Sigmoid colon (tissue), 7 donors: ENCODE data around the gene ACTR10. TPM values are rescaled to one million over a fixed set of nuclear protein-coding genes. Genes with fewer than 3 reads are reported as not detected.

Experiments
- DNase-seq: peaks from one replicate; pipeline ENCODE4 v3.0.0-alpha.2; 2019
- H3K27ac ChIP-seq, 4 donors: fragments of 200-600 bp; sonication (generic); one replicate each; pipeline ENCODE4 v1.5.1; 2016 to 2019; ENCODE audit warnings: mild to moderate bottlenecking in 1 of 4
- H3K27me3 ChIP-seq, 3 donors: fragments of 200-600 bp; sonication (generic); one replicate each; pipeline ENCODE4 v1.5.1; 2019; ENCODE audit warnings: mild to moderate bottlenecking in 1 of 3
- H3K36me3 ChIP-seq, 4 donors: fragments of 200-600 bp; sonication (generic); one replicate each; pipeline ENCODE4 v1.5.1; 2016 to 2019
- H3K4me1 ChIP-seq, 4 donors: fragments of 200-600 bp; sonication (generic); one replicate each; pipeline ENCODE4 v1.5.1; 2017 to 2019
- H3K4me3 ChIP-seq, 4 donors: fragments of 200-600 bp; sonication (generic); one replicate each; pipeline ENCODE4 v1.5.1; 2017 to 2019; ENCODE audit warnings: mild to moderate bottlenecking in 2 of 4, moderate library complexity in 1 of 4
- H3K9me3 ChIP-seq, 4 donors: fragments of 200-600 bp in 3 of 4; sonication (generic) in 3 of 4; one replicate each; pipeline versions ENCODE4 v1.5.1 to v1.6.1; 2013 to 2019
- EP300 ChIP-seq, 4 donors: sonication (generic); formaldehyde crosslinking; IDR thresholded peaks; one replicate each; pipeline ENCODE4 v1.6.1; 2017; ENCODE audit warnings: antibody characterized with exemption in 4 of 4
- POLR2A ChIP-seq, 2 donors: fragments of 450-650 bp; IDR thresholded peaks; one replicate each; pipeline ENCODE4 v1.6.1; 2016; ENCODE audit warnings: antibody characterized with exemption in 2 of 2, mild to moderate bottlenecking in 2 of 2, moderate library complexity in 2 of 2
- POLR2AphosphoS5 ChIP-seq, 4 donors: sonication (generic); formaldehyde crosslinking; IDR thresholded peaks; one replicate each; pipeline ENCODE4 v1.6.1; 2017; ENCODE audit warnings: antibody characterized with exemption in 4 of 4
- WGBS, 2 donors: extraction: QIAGEN DNeasy Blood & Tissue Kit; methylation state at CpG; one replicate each; pipeline ENCODE4 v1.1.7; 2013; 5-methylcytosine and 5-hydroxymethylcytosine counted together
- intact Hi-C: fragments of 100-400 bp; cut with DNase I; formaldehyde crosslinking; loops from one replicate; pipeline ENCODE4 v1.15.1; 2023
- polyA plus RNA-seq, 3 donors: library from polyadenylated mRNA; stranded (reverse); fragments of 200-250 nt; gene quantifications; one replicate each; pipeline ENCODE4 v1.2.3, GENCODE V29; 2013
- total RNA-seq, 4 donors: library from RNA; depleted of rRNA; stranded (reverse); fragments of >200 nt; gene quantifications; one replicate each; pipeline ENCODE4 v1.1.0, GENCODE V29; 2016
- TF ChIP-seq, protein P1 (sequence below), 4 experiments: fragments of 450-650 bp in 3 of 4; fragments of 200-600 bp in 1 of 4; IDR thresholded peaks; one replicate each; pipeline ENCODE4 v1.5.1; 2016 to 2019; ENCODE audit warnings: antibody characterized with exemption in 4 of 4, mild to moderate bottlenecking in 3 of 4, moderate library complexity in 2 of 4
- donor health status: healthy with polysubstance abuse.
- donor health status: Bipolar disorder and iron deficiency.
- donor health status: healthy.

Gene ACTR10
- total and polyA plus RNA-seq, 7 donors = 56.4 to 78.1 (median 68.4) TPM

DNA sequence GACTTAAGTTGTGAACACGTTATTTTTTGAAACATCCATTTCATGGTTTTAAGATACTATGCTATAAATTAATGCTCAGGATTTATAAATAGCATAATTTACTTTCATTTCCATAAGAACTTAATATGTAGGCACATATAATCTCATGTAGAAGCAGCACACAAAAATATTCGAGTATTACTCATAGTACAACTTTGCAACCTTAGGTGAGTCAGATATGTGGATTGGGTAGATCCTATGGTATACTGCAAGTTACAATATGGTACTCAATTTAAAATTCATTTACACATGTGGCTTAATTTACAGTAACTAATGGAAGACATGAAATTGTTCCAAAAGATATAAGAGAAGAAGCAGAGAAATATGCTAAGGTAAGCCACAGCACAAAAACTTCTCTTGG is 70.7 kb downstream of the ACTR10 start:
- H3K4me1 ChIP-seq = peaks cover 0 to 34% (median 19%) of the 10 kb centered on the region in 4 donors
- H3K4me3 ChIP-seq = no peak overlapping the region
- no peak for TF ChIP-seq EP300 (IDR thresholded peaks at IDR 0.05)
- TF ChIP-seq POLR2A (IDR thresholded peaks at IDR 0.05) = no peak
- TF ChIP-seq POLR2AphosphoS5 (IDR thresholded peaks at IDR 0.05) = no peak
- TF ChIP-seq, protein P1, sequence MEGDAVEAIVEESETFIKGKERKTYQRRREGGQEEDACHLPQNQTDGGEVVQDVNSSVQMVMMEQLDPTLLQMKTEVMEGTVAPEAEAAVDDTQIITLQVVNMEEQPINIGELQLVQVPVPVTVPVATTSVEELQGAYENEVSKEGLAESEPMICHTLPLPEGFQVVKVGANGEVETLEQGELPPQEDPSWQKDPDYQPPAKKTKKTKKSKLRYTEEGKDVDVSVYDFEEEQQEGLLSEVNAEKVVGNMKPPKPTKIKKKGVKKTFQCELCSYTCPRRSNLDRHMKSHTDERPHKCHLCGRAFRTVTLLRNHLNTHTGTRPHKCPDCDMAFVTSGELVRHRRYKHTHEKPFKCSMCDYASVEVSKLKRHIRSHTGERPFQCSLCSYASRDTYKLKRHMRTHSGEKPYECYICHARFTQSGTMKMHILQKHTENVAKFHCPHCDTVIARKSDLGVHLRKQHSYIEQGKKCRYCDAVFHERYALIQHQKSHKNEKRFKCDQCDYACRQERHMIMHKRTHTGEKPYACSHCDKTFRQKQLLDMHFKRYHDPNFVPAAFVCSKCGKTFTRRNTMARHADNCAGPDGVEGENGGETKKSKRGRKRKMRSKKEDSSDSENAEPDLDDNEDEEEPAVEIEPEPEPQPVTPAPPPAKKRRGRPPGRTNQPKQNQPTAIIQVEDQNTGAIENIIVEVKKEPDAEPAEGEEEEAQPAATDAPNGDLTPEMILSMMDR (IDR thresholded peaks at IDR 0.05) = no peak
- 60 to 85% methylated on average over 2 of the region's 2 CpGs for WGBS, 2 donors
- H3K36me3 ChIP-seq = peaks cover 9 to 88% (median 23%) of the 10 kb centered on the region in 4 donors
- no peak overlapping the region for H3K27ac ChIP-seq
- H3K27me3 ChIP-seq = no peaks in the 10 kb centered on the region
- intact Hi-C loops = no loop called here
- H3K9me3 ChIP-seq = no peaks in the 10 kb centered on the region
- no peak for DNase-seq

DNA sequence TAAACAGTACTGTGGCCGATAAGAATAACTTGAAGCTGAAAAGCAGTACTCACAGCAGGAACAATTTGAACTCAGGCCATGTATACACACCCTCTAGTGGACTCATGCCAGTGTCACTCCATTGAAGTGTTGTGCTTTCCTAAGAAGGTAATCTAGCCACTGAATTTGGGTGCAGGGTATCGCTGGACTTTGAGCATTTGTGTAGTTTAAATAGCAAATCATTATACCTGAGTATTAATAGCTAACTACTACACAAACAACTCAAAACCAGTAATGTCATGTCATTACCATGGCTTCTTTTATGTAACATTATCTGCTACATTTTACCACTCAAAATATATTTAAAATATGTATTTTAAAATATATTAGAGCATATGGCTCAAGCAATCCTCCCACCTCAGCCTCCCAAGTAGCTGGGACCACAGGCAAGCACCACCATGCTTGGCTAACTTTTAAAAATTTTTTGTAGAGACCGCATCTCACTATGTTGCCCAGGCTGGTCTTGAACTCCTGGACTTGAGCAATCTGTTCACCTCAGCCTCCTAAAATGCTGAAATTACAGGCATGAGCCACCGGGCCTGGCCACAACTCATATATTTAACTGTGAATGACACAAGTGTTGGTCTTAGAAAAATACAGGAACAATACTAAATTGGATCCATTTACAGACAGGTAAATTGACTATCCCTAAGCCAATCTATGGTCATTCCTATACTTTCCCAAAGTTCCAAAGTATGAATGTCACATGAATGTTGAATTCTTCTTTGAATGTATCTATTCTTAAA is 72.8 kb downstream of the ACTR10 start:
- WGBS, 2 donors = 43 to 71% methylated on average over 4 of the region's 4 CpGs
- no peak for DNase-seq
- Histone ChIP-seq H3K27me3 (no peaks in the 10 kb centered on the region), H3K4me1 (peaks cover 0 to 39% (median 27%) of the 10 kb centered on the region in 4 donors), H3K27ac (peak overlapping the region; percentile 45 to 67 (median 54)), H3K4me3 (no peak overlapping the region), H3K9me3 (no peaks in the 10 kb centered on the region), H3K36me3 (peaks cover 9 to 73% (median 20%) of the 10 kb centered on the region in 4 donors)
- TF ChIP-seq EP300 (IDR thresholded peaks at IDR 0.05) (no peak), POLR2AphosphoS5 (IDR thresholded peaks at IDR 0.05) (peak in 1 of 4 donors; percentile 23)
- intact Hi-C loops = no loop called here

DNA sequence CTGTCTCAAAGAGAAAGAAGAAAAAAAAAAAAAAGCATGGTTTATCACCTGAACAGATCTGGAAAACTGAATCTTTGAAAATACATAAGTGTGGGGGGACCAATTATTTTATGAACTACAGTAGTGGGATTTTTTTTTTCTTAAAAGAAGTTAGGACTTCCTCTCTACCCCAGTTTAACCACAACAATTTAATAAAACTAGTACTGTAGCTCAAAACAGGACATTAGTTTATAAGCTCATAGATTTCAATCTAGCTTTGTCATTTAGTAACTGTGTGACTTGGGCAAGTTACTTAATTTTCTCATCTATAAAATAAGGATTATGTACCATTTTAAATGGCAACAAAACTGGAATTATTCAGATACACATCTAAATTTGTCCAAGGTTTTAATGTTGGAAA is 74.9 kb downstream of the ACTR10 start:
- peak overlapping the region in 1 of 4 donors; percentile 2 for H3K27ac ChIP-seq

DNA sequence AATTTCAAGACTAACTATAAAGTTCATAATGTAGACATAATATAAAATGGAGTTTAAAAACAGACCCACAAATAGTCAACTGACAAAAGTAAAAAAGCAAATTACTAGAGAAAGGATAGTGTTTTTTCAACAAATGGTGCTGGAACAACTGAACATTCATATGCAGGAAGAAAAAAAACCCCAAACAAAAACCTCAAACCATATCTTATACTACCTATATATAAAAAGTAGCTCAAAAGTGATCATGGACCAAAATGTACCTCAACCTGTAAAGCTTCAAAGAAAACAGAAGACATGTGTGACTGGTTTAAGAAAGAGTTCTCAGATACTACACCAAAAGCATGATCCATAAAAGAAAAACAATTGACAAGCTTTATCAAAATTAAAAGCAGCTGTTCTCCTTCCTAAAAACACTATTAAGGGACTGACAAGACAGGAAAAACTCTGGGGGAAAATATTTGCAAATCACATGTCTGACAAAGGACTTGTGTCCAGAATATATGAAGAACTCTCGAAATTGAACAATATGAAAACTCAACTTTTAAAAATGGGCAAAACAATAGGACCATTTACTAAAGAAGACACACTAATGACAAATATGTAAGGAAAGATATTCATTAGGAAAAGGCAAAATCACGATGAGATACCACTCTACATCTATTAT is 75.7 kb downstream of the ACTR10 start:
- Histone ChIP-seq H3K4me1 (peaks cover 0 to 54% (median 34%) of the 10 kb centered on the region in 4 donors), H3K9me3 (no peaks in the 10 kb centered on the region), H3K27ac (peak overlapping the region in 1 of 4 donors; percentile 25), H3K4me3 (no peak overlapping the region), H3K27me3 (no peaks in the 10 kb centered on the region), H3K36me3 (peaks cover 0 to 63% (median 11%) of the 10 kb centered on the region in 4 donors)
- no peak for DNase-seq
- intact Hi-C loops = no loop called here
- whole genome bisulfite sequencing, 2 donors = 81 to 85% methylated on average over 2 of the region's 2 CpGs
- TF ChIP-seq POLR2AphosphoS5 (IDR thresholded peaks at IDR 0.05) = no peak
- no peak for TF ChIP-seq EP300 (IDR thresholded peaks at IDR 0.05)
- TF ChIP-seq POLR2A (IDR thresholded peaks at IDR 0.05) = no peak
- TF ChIP-seq, protein P1 (IDR thresholded peaks at IDR 0.05) = no peak

More for the DNA sequence above, 74.9 kb downstream of the ACTR10 start:
- intact Hi-C loops = no loop called here
- H3K9me3 ChIP-seq = no peaks in the 10 kb centered on the region
- no peak for DNase-seq
- peaks cover 0 to 70% (median 11%) of the 10 kb centered on the region in 4 donors for H3K36me3 ChIP-seq
- H3K4me3 ChIP-seq = no peak overlapping the region
- H3K27me3 ChIP-seq = no peaks in the 10 kb centered on the region
- TF ChIP-seq POLR2AphosphoS5 (IDR thresholded peaks at IDR 0.05) = no peak
- TF ChIP-seq, protein P1 (IDR thresholded peaks at IDR 0.05) = no peak
- TF ChIP-seq EP300 (IDR thresholded peaks at IDR 0.05) = no peak
- no peak for TF ChIP-seq POLR2A (IDR thresholded peaks at IDR 0.05)
- H3K4me1 ChIP-seq = peaks cover 0 to 46% (median 27%) of the 10 kb centered on the region in 4 donors

DNA sequence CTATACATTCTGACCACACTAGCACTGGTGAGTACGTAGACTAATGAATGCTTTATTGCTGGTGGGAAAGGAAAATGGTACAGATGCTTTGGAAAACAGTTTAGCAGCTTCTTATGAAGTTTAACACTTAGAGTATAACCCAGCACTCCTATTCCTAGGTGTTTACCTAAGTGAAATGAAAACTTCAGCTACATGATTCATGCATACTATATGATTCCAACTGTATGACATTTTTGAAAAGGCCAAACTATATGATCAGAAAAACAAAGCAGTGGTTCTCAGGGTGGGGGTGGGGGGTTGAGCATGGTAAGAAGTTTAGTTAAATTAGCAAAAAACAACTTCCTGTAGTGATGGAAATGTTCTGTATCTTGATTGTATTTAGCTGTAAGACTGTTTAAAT is 76.3 kb downstream of the ACTR10 start:
- no peak for DNase-seq
- H3K36me3 ChIP-seq = peaks cover 0 to 57% (median 11%) of the 10 kb centered on the region in 4 donors
- H3K9me3 ChIP-seq = no peaks in the 10 kb centered on the region
- no peak overlapping the region for H3K4me3 ChIP-seq
- WGBS, 2 donors = 82 to 92% methylated on average over 1 of the region's 1 CpG
- no peak overlapping the region for H3K27ac ChIP-seq
- H3K27me3 ChIP-seq = no peaks in the 10 kb centered on the region
- TF ChIP-seq POLR2A (IDR thresholded peaks at IDR 0.05) (no peak), POLR2AphosphoS5 (IDR thresholded peaks at IDR 0.05) (no peak), EP300 (IDR thresholded peaks at IDR 0.05) (no peak)
- TF ChIP-seq, protein P1 (IDR thresholded peaks at IDR 0.05) = no peak
- intact Hi-C loops = no loop called here
- H3K4me1 ChIP-seq = peaks cover 0 to 58% (median 38%) of the 10 kb centered on the region in 4 donors
